Fibroblast of lung (primary cell): ENCODE results near the gene MMS22L.

Experiments
- CTCF ChIP-seq, 2 donors: IDR thresholded peaks in 1 of 2; conservative IDR thresholded peaks in 1 of 2; 1 replicate in 1 of 2; 2 replicates in 1 of 2; pipeline ENCODE4 v1.5.1; 2011 to 2012; ENCODE audit warnings: low read length in 2 of 2, control low read depth in 1 of 2, inconsistent platforms in 1 of 2, low read depth in 1 of 2, mild to moderate bottlenecking in 1 of 2
- EZH2 ChIP-seq: IDR thresholded peaks from 2 replicates; pipeline ENCODE4 v1.5.1; 2012; ENCODE audit warnings: low read length, control low read depth, mild to moderate bottlenecking; ENCODE audit errors: missing control alignments

DNA sequence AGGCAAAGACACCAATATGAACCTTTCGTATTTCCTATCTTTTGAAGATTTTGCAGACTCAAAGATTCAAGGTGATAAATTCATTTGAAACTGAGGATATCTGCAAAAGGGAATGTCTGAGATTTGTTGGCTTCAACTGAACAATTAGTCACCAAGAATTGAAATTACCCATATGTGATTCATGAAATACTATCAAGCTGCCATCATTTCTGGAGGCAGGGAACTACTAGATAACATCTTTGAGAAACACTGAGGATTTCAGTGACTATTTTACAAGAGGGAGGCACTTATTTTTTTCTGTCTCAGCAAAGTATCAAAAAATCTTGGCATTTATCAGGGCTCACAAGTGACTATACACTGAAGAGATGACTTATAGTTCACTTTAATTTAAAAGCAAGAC, 39.8 kb upstream of the MMS22L start:
- TF ChIP-seq CTCF (conservative IDR thresholded peaks at IDR 0.05 in 1 of 2, IDR thresholded peaks at IDR 0.05 in 1 of 2; ENCODE audit: low read depth in 1 of 2, low read length in 2 of 2): no peak
- TF ChIP-seq EZH2: no peak
